Omental fat pad (tissue), 4 donors: ENCODE data around the gene NIM1K. TPM values are rescaled to one million over a fixed set of nuclear protein-coding genes. Genes with fewer than 3 reads are reported as not detected.
"Not testable (repeated sequence)": the region's sequence is repeated elsewhere in the genome, so short reads cannot be mapped to it uniquely, and the experiment has no call there.

Source experiments
- ATAC-seq: fragments of 150-250 bp; one replicate; pipeline ENCODE4 v1.9.1; 2016; ENCODE audit warnings: mild to moderate bottlenecking, moderate library complexity; ENCODE audit not compliant: low FRiP score
- DNase-seq: peaks from one replicate; pipeline ENCODE4 v3.0.0-alpha.2; 2019; ENCODE audit warnings: low spot score
- total RNA-seq, 4 donors: library from RNA; depleted of rRNA; stranded (reverse); fragments of >200 nt; gene quantifications; one replicate each; pipeline ENCODE4 v1.1.0, GENCODE V29; 2016
- TF ChIP-seq, protein P1 (sequence below), 3 donors: fragments of 450-650 bp; IDR thresholded peaks; one replicate each; pipeline ENCODE4 v1.5.1; 2016 to 2017; ENCODE audit warnings: antibody characterized with exemption in 3 of 3, mild to moderate bottlenecking in 3 of 3, moderate library complexity in 2 of 3

The NIM1K gene
- total RNA-seq, 4 donors from 2014 or later, result 0.12 to 0.79 (median 0.19) TPM; not detected in 1

DNA sequence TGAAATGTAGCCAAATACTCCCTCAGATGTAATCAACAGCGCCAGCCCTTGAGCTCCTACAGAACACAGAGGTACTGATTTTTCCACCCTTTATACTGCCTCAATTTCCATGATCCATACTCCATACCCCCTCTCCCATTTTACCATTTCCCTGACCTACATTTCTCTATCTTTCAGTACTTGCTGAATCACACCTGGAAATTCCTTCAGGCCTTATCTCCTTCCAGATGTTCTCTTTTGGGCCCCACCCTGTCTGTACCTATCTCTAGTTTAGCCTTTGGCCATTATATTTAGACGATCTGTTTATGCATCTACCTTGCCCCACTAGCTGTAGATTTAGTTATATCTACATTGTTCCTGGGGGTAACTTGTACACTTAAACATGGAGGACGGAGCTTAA lies 5.5 kb downstream of the NIM1K start:
- DNase-seq (no peak), ATAC-seq (no peak)
- TF ChIP-seq, protein P1, sequence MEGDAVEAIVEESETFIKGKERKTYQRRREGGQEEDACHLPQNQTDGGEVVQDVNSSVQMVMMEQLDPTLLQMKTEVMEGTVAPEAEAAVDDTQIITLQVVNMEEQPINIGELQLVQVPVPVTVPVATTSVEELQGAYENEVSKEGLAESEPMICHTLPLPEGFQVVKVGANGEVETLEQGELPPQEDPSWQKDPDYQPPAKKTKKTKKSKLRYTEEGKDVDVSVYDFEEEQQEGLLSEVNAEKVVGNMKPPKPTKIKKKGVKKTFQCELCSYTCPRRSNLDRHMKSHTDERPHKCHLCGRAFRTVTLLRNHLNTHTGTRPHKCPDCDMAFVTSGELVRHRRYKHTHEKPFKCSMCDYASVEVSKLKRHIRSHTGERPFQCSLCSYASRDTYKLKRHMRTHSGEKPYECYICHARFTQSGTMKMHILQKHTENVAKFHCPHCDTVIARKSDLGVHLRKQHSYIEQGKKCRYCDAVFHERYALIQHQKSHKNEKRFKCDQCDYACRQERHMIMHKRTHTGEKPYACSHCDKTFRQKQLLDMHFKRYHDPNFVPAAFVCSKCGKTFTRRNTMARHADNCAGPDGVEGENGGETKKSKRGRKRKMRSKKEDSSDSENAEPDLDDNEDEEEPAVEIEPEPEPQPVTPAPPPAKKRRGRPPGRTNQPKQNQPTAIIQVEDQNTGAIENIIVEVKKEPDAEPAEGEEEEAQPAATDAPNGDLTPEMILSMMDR (IDR thresholded peaks at IDR 0.05), result no peak

DNA sequence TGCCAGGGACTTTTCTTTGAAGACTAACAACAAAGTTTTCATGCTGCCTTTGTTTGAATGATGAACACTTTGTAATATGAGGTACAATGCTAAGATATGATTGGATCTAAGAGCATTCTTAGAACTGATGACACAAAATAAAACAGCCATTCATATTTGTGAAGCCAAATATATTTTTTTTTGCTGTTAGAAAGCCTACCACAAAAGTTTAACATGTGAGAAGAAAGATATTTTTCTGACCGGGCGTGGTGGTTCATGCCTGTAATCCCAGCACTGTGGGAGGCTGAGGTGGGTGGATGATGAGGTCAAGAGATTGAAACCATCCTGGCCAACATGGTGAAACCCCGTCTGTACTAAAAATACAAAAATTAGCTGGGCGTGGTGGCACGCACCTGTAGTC lies 9.4 kb downstream of the NIM1K start:
- not testable (repeated sequence) for DNase-seq, ATAC-seq

DNA sequence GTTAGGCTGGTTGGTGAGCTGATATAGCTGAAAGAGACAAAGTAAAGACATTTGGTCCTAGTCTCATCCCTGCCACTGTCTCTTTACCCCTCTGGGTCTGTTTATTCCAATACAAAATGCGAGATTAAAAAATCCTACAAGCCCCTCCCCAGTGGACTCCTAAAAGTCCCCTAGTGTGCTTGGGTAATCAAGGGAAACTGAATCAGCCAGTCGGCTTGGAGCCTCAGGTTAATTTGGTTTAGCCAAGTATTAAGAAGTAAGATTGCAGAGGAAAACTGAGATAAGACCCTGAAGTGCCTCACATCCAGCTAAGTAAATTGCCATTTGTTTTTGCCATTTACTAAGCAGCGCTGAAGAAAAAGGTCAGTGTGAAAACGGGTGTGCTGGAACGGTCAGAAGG lies 10.4 kb downstream of the NIM1K start:
- no peak for DNase-seq
- TF ChIP-seq, protein P1 (IDR thresholded peaks at IDR 0.05), result no peak

DNA sequence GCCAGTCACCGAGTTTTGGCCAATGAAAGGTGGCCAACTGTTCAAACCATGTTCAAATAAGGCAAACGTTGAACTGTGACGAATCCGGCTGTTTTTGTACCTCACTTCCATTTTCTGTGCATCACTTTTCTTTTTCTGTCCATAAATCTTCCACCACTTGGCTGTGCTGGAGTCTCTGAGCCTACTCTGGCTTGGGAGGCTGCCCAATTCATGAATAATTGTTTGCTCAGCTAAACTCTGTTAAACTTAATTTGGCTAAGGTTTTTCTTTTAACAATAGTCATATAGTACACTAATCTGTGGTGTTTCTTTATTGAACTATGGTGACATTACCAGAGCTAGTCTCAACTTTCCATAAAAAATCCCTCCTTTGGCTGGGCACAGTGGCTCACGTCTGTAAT lies 11.3 kb downstream of the NIM1K start:
- no peak for ATAC-seq
- no peak for DNase-seq
- TF ChIP-seq, protein P1 (IDR thresholded peaks at IDR 0.05), result no peak

More for the DNA sequence above, 10.4 kb downstream of the NIM1K start:
- ATAC-seq, result no peak

DNA sequence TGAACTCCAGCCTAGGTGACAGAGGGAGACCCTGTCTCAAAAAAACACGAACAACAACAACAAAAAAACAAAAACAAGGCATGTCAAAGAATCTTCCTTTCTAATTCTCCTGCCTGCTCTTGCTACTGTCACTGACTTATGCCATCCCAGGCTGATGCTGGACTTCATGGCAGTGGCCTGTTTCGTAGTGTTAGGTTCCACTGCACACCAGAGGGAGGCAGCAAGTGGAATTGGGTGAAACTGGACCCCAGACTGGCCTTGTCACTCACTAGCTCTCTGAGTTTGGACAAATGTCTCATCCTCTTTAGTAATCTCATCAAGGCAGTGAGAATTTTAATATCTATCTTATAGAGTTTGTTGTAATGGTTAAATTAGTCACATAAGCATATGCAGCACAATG lies 12.9 kb downstream of the NIM1K start:
- TF ChIP-seq, protein P1 (IDR thresholded peaks at IDR 0.05), result no peak
- no peak for DNase-seq
- no peak for ATAC-seq

DNA sequence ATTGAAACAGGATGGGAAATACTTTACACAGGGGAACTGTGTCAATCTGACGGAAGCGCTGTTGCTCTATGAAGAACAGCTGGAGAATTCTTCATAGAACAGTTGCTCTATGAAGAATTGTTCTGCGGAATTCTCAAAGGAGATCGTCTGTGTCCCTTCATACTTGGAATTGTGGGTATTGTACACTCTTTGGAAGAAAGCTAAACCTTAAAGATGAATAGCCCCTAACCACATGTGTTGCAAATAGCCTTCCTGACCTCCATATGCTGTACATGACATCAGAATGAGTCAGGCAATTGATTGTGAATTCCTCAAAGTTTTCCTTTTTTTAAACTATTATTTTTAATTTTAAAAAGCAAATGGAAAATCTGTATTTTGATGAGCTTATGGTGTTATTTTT lies 15.6 kb downstream of the NIM1K start:
- no peak for ATAC-seq
- TF ChIP-seq, protein P1 (IDR thresholded peaks at IDR 0.05), result no peak

DNA sequence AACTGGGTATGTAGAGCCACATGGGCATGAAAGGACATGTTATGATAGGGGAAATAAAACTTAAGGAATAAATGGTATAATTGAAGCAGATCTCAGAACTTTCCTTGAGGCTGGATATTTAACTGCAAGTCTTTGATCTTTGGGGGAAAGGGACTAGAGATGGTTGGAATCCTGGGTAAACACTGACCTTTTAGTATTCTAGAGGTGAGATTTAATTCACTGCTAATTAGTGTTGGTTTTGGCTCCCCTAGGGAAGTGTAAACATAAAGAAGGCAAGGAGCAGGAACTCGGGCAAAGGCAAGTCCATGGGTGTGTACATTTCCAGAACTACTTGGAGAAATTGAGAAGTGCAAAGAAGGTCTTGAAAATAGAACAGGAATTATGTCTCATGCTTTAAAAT lies 16.6 kb downstream of the NIM1K start:
- no peak for ATAC-seq
- no peak for DNase-seq
- TF ChIP-seq, protein P1 (IDR thresholded peaks at IDR 0.05), result no peak

More for the DNA sequence above, 15.6 kb downstream of the NIM1K start:
- DNase-seq, result no peak

DNA sequence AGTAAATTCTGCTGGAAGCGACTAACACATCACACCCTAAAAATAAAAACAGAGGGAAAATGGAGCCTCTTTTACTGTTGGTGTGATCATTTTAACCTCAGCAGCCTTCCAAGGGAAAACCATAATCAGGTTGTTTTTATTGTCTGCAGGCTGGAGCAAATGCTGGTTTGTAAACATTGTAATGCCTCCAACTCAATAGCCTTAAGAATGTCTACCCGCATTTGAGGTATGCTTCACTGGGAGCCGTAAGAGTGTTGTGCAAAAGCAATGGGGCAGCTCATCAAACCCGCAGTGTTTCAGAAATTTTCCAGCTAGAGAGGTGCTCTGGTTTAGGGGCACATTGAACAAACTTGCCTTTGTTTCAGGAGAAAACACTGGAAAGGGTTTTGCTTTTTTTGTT lies 17.0 kb downstream of the NIM1K start:
- DNase-seq, result no peak
- ATAC-seq, result no peak
- TF ChIP-seq, protein P1 (IDR thresholded peaks at IDR 0.05), result no peak
